Heart left ventricle (tissue), 16 donors: Measurements from ENCODE around the gene ACVR2A. TPM values are rescaled to one million over a fixed set of nuclear protein-coding genes. Genes with fewer than 3 reads are reported as not detected.

ENCODE experiments used
- ATAC-seq, 4 donors: fragments of 200-7000 bp; cut with Tn5 transposase; one replicate each; pipeline ENCODE4 v1.9.1; 2020 to 2022; ENCODE audit warnings: moderate library complexity in 4 of 4, mild to moderate bottlenecking in 3 of 4, moderate number of reproducible peaks in 1 of 4
- DNase-seq, 5 donors: peaks; one replicate each; pipeline ENCODE4 v3.0.0-alpha.2; 2020
- H3K27ac ChIP-seq, 12 donors: fragments of 200-600 bp; sonication (generic) in 4 of 12; one replicate each; pipeline versions ENCODE4 v1.5.0 to v1.8.0; 2016 to 2022; ENCODE audit warnings: mild to moderate bottlenecking in 2 of 12
- H3K27me3 ChIP-seq, 9 donors: fragments of 200-600 bp; sonication (generic) in 2 of 9; one replicate each; pipeline versions ENCODE4 v1.5.1 to v1.8.0; 2016 to 2022; ENCODE audit warnings: mild to moderate bottlenecking in 3 of 9
- H3K36me3 ChIP-seq, 9 donors: fragments of 200-600 bp; sonication (generic) in 2 of 9; one replicate each; pipeline versions ENCODE4 v1.5.0 to v1.8.0; 2018 to 2022; ENCODE audit warnings: mild to moderate bottlenecking in 2 of 9
- H3K4me1 ChIP-seq, 12 donors: fragments of 200-600 bp; sonication (generic) in 4 of 12; one replicate each; pipeline versions ENCODE4 v1.5.0 to v1.8.0; 2016 to 2022; ENCODE audit warnings: mild to moderate bottlenecking in 3 of 12
- H3K4me3 ChIP-seq, 12 donors: fragments of 200-600 bp; sonication (generic) in 4 of 12; one replicate each; pipeline versions ENCODE4 v1.5.0 to v1.8.0; 2017 to 2022; ENCODE audit warnings: mild to moderate bottlenecking in 9 of 12, moderate library complexity in 4 of 12
- H3K9me3 ChIP-seq, 12 donors: fragments of 200-600 bp; sonication (generic) in 4 of 12; one replicate each; pipeline versions ENCODE4 v1.5.0 to v1.8.0; 2016 to 2022; ENCODE audit warnings: mild to moderate bottlenecking in 1 of 12
- CTCF ChIP-seq, 12 donors: fragments of 200-600 bp; sonication (generic) in 4 of 12; IDR thresholded peaks; one replicate each; pipeline versions ENCODE4 v1.5.0 to v1.8.0; 2018 to 2022; ENCODE audit warnings: antibody characterized with exemption in 12 of 12, mild to moderate bottlenecking in 5 of 12
- POLR2A ChIP-seq, 2 donors: fragments of 450-650 bp; IDR thresholded peaks; one replicate each; pipeline ENCODE4 v1.6.1; 2017; ENCODE audit warnings: antibody characterized with exemption in 2 of 2, mild to moderate bottlenecking in 2 of 2, moderate library complexity in 2 of 2
- WGBS, 4 donors: extraction: QIAGEN DNeasy Blood & Tissue Kit in 2 of 4; methylation state at CpG; one replicate each; pipeline versions ENCODE4 v1.1.5 to v1.1.7; 2013 to 2018; 5-methylcytosine and 5-hydroxymethylcytosine counted together
- intact Hi-C, 10 donors: fragments of 100-400 bp; cut with DNase I; formaldehyde crosslinking; loops; one replicate each; pipeline versions ENCODE4 v1.11.1 to v1.14.2; 2022
- polyA plus RNA-seq, 2 donors: library from polyadenylated mRNA; stranded (reverse); fragments of 200-250 nt; gene quantifications; one replicate each; pipeline ENCODE4 v1.2.3, GENCODE V29; 2013
- total RNA-seq, 9 donors: library from RNA; depleted of rRNA in 2 of 9; stranded (reverse); fragments of >200 nt in 2 of 9; fragmentation: NEBNext Ultra II Directional in 3 of 9; extraction: Animal tissue kit (Norgen Biotek cat#: 25700) in 3 of 9; gene quantifications; one replicate each; pipeline versions ENCODE4 v1.1.0 to v1.2.4, GENCODE V29; 2016 to 2023
- donor health status: ischemic (EF 13 %, LVEDD 7.1; RV severe dilation, severe dysfunction).
- donor health status: healthy with polysubstance abuse.
- donor health status: DM: no; HTN: yes; CAD: no.
- donor health status: DM: no; HTN: no; CAD: no.
- donor health status: ischemic (EF 25% LVEDD 6.9; RV normal size, moderate dysfunction).
- donor health status: ischemic (EF 25% LVEDD 5.7; RV mildly dilated, moderate dysfunction).
- donor health status: healthy.
- donor health status: DM: yes; HTN: yes; CAD: no.
- donor health status: ischemic (EF 35%, LVEDD 5.7; RV mildly dilated, moderate dysfunction).
- donor health status: nonischemic (EF 11% LVEDD 7.7; RV severe dilation, severe dysfunction).
- donor health status: DM: yes; HTN: yes; CAD: no.
- donor health status: PGD.
- donor health status: ischemic (EF 29% LVEDD 5.4; RV normal size, mild dysfunction).
- donor health status: nonischemic (EF 23%, LVEDD 6.1; RV moderate dilation, normal function).

ACVR2A gene
- total and polyA plus RNA-seq, 11 donors: 2.6 to 13.4 (median 11.0) TPM

DNA sequence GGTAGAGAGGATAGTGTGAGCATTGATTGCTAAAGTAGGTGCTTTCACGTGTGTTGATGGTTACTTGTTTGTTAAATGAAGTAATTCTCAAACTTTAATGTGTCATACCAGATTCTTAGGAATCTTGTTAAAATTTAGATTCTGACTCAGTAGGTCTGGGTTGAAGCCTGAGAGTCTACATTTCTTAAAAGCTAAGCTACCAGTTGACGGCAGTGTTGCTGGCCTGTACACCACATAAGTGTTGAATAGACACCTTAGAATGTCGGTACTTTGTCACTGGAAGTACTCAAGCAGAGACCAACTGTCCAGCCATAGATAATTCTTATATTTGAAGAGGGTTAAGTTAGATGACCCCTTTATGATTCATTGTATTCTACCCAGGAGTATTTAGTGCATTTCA is 79.8 kb downstream of the ACVR2A start:
- intact Hi-C loops: no loop called here

GRCh38 chr2:147925886-147926285 is 81.1 kb downstream of the ACVR2A start:
- no peak for DNase-seq
- intact Hi-C loops: no loop called here

More for the DNA sequence above, 79.8 kb downstream of the ACVR2A start:
- H3K36me3 ChIP-seq: peaks cover 0 to 69% (median 39%) of the 10 kb centered on the region in 9 donors
- 69 to 82% (median 77%) methylated on average over 3 of the region's 3 CpGs for WGBS, 4 donors
- H3K27ac ChIP-seq: no peak overlapping the region
- H3K4me1 ChIP-seq: peaks cover 0 to 10% (median 5%) of the 10 kb centered on the region in 12 donors
- H3K9me3 ChIP-seq: no peaks in the 10 kb centered on the region
- no peaks in the 10 kb centered on the region for H3K27me3 ChIP-seq
- no peak for DNase-seq
- no peak for ATAC-seq
- H3K4me3 ChIP-seq: no peak overlapping the region
- TF ChIP-seq POLR2A (IDR thresholded peaks at IDR 0.05) (no peak), CTCF (IDR thresholded peaks at IDR 0.05) (no peak)

GRCh38 chr2:147927053-147927588 is 82.3 kb downstream of the ACVR2A start:
- H3K4me3 ChIP-seq: no peak overlapping the region
- ATAC-seq (no peak), DNase-seq (no peak)
- no peaks in the 10 kb centered on the region for H3K27me3 ChIP-seq
- WGBS, 4 donors: 97 to 99% (median 98%) methylated on average over 4 of the region's 4 CpGs
- H3K27ac ChIP-seq: no peak overlapping the region
- H3K9me3 ChIP-seq: no peaks in the 10 kb centered on the region
- TF ChIP-seq POLR2A (IDR thresholded peaks at IDR 0.05) (no peak), CTCF (IDR thresholded peaks at IDR 0.05) (no peak)
- H3K4me1 ChIP-seq: peaks cover 0 to 10% (median 5%) of the 10 kb centered on the region in 12 donors
- intact Hi-C loops: no loop called here
- peaks cover 0 to 58% (median 40%) of the 10 kb centered on the region in 9 donors for H3K36me3 ChIP-seq

More at GRCh38 chr2:147925886-147926285, 81.1 kb downstream of the ACVR2A start:
- Histone ChIP-seq H3K27ac (no peak overlapping the region), H3K4me3 (no peak overlapping the region), H3K4me1 (peaks cover 0 to 10% (median 5%) of the 10 kb centered on the region in 12 donors), H3K27me3 (no peaks in the 10 kb centered on the region), H3K9me3 (no peaks in the 10 kb centered on the region), H3K36me3 (peaks cover 0 to 69% (median 41%) of the 10 kb centered on the region in 9 donors)
- no peak for TF ChIP-seq CTCF (IDR thresholded peaks at IDR 0.05)
- TF ChIP-seq POLR2A (IDR thresholded peaks at IDR 0.05): no peak
- no peak for ATAC-seq

DNA sequence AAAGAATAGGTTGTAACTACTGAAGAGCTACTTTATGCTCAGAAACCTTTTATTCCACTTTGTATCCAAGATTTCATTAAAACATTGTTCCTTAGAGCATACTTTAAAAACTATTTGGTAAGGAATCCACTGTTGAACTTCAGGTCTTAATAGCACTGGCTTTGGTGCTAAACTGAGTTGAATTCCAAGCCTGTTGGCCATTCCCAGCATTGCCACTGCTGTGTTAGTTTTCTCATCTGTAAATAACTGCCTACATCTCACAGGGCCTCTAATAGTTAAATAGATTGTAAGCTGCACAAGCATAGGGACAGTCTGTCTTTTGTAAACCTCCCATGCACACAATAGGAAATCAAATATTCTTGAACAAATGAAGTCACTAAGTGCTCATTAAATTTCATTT is 89.1 kb downstream of the ACVR2A start:
- intact Hi-C loops: no loop called here
- Histone ChIP-seq H3K4me3 (no peak overlapping the region), H3K36me3 (peaks cover 0 to 78% (median 48%) of the 10 kb centered on the region in 9 donors), H3K9me3 (no peaks in the 10 kb centered on the region), H3K27ac (no peak overlapping the region), H3K4me1 (no peaks in the 10 kb centered on the region), H3K27me3 (no peaks in the 10 kb centered on the region)
- ATAC-seq (no peak), DNase-seq (no peak)
- TF ChIP-seq CTCF (IDR thresholded peaks at IDR 0.05) (no peak), POLR2A (IDR thresholded peaks at IDR 0.05) (no peak)
